Measurements from ENCODE around the gene TMEM87B. TPM values are rescaled to one million over a fixed set of nuclear protein-coding genes. Genes with fewer than 3 reads are reported as not detected.
A peak's percentile ranks its signal among the peaks of the same experiment; 100 is the strongest.

Gene TMEM87B
- total and polyA plus RNA-seq, 12 donors: 8.9 to 37.5 (median 29.1) TPM

DNA sequence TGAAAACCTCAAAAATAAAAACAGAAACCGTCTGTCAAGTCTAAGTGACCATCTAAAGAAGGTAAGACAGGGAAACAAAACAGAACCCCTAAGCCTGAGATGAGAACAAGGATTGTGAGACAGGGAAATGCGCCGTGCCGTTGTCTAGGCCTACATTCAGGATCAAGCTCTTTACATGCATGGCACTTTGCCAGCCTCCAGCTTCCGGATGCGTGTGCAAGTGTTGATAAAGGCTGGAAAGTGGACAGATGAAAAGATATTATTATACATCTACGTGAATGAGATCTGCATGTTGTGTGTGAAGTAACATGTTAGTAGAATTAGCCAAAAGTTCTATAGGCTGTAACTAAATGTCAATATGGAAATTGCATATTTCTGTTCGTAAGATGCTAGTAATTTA lies 28.6 kb upstream of the TMEM87B start:
- Histone ChIP-seq H3K27ac (no peak overlapping the region), H3K4me3 (no peak overlapping the region), H3K4me1 (replicated peaks in 1 of 2) (peaks cover 7 to 43% of the 10 kb centered on the region in 2 donors), H3K27me3 (no peaks in the 10 kb centered on the region), H3K36me3 (replicated peaks in 1 of 2) (peaks cover 0 to 35% of the 10 kb centered on the region in 2 donors), H3K9me3 (replicated peaks in 1 of 3) (no peaks in the 10 kb centered on the region)
- intact Hi-C loops (cut with DNase I): loop anchor here in 1 of 2 donors (10.0 kb wide), 1 partner anchor 122 kb away; no protein-coding TSS in a partner anchor
- TF ChIP-seq, protein P1, sequence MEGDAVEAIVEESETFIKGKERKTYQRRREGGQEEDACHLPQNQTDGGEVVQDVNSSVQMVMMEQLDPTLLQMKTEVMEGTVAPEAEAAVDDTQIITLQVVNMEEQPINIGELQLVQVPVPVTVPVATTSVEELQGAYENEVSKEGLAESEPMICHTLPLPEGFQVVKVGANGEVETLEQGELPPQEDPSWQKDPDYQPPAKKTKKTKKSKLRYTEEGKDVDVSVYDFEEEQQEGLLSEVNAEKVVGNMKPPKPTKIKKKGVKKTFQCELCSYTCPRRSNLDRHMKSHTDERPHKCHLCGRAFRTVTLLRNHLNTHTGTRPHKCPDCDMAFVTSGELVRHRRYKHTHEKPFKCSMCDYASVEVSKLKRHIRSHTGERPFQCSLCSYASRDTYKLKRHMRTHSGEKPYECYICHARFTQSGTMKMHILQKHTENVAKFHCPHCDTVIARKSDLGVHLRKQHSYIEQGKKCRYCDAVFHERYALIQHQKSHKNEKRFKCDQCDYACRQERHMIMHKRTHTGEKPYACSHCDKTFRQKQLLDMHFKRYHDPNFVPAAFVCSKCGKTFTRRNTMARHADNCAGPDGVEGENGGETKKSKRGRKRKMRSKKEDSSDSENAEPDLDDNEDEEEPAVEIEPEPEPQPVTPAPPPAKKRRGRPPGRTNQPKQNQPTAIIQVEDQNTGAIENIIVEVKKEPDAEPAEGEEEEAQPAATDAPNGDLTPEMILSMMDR (IDR thresholded peaks at IDR 0.05): no peak
- no peak for TF ChIP-seq POLR2A (IDR thresholded peaks at IDR 0.05)
- peak in 4 of 7 donors; percentile 39 to 72 (median 52) for DNase-seq
- 56 to 70% (median 60%) methylated on average over 8 of the region's 8 CpGs for WGBS, 4 donors

DNA sequence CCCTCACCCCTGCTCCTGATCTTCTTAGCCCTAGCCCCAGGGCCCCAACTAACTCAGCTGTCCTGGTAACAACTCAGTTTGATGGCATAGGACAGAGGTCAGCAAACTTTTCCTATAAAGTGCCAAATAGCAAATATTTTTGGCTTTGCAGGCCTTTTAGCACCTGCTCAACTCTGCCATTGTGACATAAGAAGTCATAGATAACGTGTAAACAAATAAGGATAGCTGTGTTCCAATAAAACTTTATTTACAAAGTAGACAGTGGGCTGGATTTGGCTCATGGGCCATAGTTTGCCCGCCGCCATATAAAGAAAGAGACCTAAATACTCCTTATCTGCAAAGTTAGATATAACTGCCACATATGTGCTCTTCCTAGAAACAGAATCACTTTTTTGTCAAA lies 27.3 kb upstream of the TMEM87B start:
- H3K9me3 ChIP-seq (replicated peaks in 1 of 3): no peaks in the 10 kb centered on the region
- peak overlapping the region in 1 of 5 donors; percentile 5 for H3K27ac ChIP-seq
- intact Hi-C loops (cut with DNase I): loop anchor here in 1 of 2 donors (10.0 kb wide), 1 partner anchor 123 kb away; no protein-coding TSS in a partner anchor
- no peak overlapping the region for H3K4me3 ChIP-seq
- TF ChIP-seq, protein P1 (IDR thresholded peaks at IDR 0.05): no peak
- TF ChIP-seq POLR2A (IDR thresholded peaks at IDR 0.05): no peak
- DNase-seq: no peak
- H3K27me3 ChIP-seq: no peaks in the 10 kb centered on the region
- peaks cover 15 to 43% of the 10 kb centered on the region in 2 donors for H3K4me1 ChIP-seq (replicated peaks in 1 of 2)
- WGBS, 4 donors: 90 to 100% (median 98%) methylated on average over 3 of the region's 3 CpGs
- peaks cover 0 to 25% of the 10 kb centered on the region in 2 donors for H3K36me3 ChIP-seq (replicated peaks in 1 of 2)

DNA sequence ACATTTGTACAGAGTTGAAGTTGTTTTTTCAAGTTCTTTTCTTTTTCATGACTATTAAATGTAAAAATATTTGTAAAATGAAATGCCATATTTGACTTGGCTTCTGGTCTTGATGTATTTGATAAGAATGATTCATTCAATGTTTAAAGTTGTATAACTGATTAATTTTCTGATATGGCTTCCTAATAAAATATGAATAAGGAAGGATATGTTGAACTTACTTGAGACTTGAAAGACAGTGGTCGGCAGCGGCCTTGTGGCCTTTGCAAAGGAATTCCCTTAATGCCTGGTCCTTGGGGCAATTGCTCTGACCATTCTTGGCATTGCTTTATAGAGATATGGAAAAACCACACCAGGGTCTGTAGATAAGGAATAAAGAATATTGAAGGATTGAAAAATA lies 25.9 kb upstream of the TMEM87B start:
- peaks cover 0 to 15% of the 10 kb centered on the region in 2 donors for H3K36me3 ChIP-seq (replicated peaks in 1 of 2)
- no peaks in the 10 kb centered on the region for H3K9me3 ChIP-seq (replicated peaks in 1 of 3)
- H3K27me3 ChIP-seq: no peaks in the 10 kb centered on the region
- no peak for DNase-seq
- no peak overlapping the region for H3K4me3 ChIP-seq
- intact Hi-C loops (cut with DNase I): loop anchor here in 1 of 2 donors (10.0 kb wide), 1 partner anchor 124 kb away; no protein-coding TSS in a partner anchor
- WGBS, 4 donors: 39 to 64% (median 45%) methylated on average over 2 of the region's 2 CpGs
- H3K27ac ChIP-seq: peak overlapping the region in 3 of 5 donors; percentile 29 to 60 (median 50)
- TF ChIP-seq POLR2A (IDR thresholded peaks at IDR 0.05): no peak
- TF ChIP-seq, protein P1 (IDR thresholded peaks at IDR 0.05): no peak
- H3K4me1 ChIP-seq (replicated peaks in 1 of 2): peaks cover 15 to 55% of the 10 kb centered on the region in 2 donors

DNA sequence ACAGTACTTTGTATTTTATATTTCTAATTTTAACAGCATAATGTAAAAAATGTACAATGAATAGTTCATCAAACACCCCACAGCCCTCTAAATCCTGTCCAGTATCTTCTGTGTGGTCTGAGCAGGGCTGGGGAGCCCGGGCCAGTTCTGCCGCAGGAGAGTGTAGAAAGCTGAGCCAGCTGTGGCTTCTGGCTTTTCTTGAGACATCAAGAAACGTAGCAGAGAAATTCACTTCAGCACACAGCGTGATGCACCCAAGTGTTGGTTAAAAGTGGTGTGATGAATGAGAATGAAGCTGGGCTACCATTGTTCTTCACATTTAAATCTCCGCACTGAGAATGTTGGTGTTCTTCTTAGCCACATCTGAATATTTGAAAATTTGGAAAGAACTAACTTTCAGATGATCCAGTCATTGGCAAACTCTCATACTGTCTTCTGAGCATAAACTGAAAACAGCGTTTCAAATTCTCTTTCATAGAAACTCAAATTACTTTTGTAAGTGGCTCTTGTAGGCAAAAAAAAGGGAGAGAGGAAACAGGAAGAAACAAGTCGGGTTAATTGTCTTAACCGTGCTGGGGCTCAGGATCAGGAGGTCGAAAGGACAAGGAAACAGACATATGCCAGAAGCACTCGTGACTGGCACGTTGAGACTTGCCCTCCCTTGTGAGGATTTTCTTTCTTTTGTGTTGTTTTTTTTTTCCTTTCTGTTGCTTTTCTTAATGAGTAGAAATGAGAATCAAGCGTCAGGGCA lies 23.4 kb upstream of the TMEM87B start:
- H3K4me3 ChIP-seq: peak overlapping the region in 1 of 4 donors; percentile 13
- no peaks in the 10 kb centered on the region for H3K27me3 ChIP-seq
- peak in 1 of 7 donors; percentile 51 for DNase-seq
- intact Hi-C loops (cut with DNase I): no loop called here
- no peaks in the 10 kb centered on the region for H3K9me3 ChIP-seq (replicated peaks in 1 of 3)
- peak overlapping the region in 4 of 5 donors; percentile 38 to 88 (median 70) for H3K27ac ChIP-seq
- 15 to 23% (median 17%) methylated on average over 12 of the region's 12 CpGs for WGBS, 4 donors
- peaks cover 15 to 47% of the 10 kb centered on the region in 2 donors for H3K4me1 ChIP-seq (replicated peaks in 1 of 2)
- no peak for TF ChIP-seq POLR2A (IDR thresholded peaks at IDR 0.05)
- TF ChIP-seq, protein P1 (IDR thresholded peaks at IDR 0.05): no peak
- no peaks in the 10 kb centered on the region for H3K36me3 ChIP-seq (replicated peaks in 1 of 2)

Data from adrenal gland (tissue), 12 donors.